Sigmoid colon (tissue), 7 donors: ENCODE data around the gene ZNF691. TPM values are rescaled to one million over a fixed set of nuclear protein-coding genes. Genes with fewer than 3 reads are reported as not detected.

ENCODE experiments used
- DNase-seq: peaks from one replicate; pipeline ENCODE4 v3.0.0-alpha.2; 2019
- H3K27ac ChIP-seq, 4 donors: fragments of 200-600 bp; sonication (generic); one replicate each; pipeline ENCODE4 v1.5.1; 2016 to 2019; ENCODE audit warnings: mild to moderate bottlenecking in 1 of 4
- H3K27me3 ChIP-seq, 3 donors: fragments of 200-600 bp; sonication (generic); one replicate each; pipeline ENCODE4 v1.5.1; 2019; ENCODE audit warnings: mild to moderate bottlenecking in 1 of 3
- H3K36me3 ChIP-seq, 4 donors: fragments of 200-600 bp; sonication (generic); one replicate each; pipeline ENCODE4 v1.5.1; 2016 to 2019
- H3K4me1 ChIP-seq, 4 donors: fragments of 200-600 bp; sonication (generic); one replicate each; pipeline ENCODE4 v1.5.1; 2017 to 2019
- H3K4me3 ChIP-seq, 4 donors: fragments of 200-600 bp; sonication (generic); one replicate each; pipeline ENCODE4 v1.5.1; 2017 to 2019; ENCODE audit warnings: mild to moderate bottlenecking in 2 of 4, moderate library complexity in 1 of 4
- H3K9me3 ChIP-seq, 4 donors: fragments of 200-600 bp in 3 of 4; sonication (generic) in 3 of 4; one replicate each; pipeline versions ENCODE4 v1.5.1 to v1.6.1; 2013 to 2019
- CTCF ChIP-seq, 4 experiments: fragments of 450-650 bp in 3 of 4; fragments of 200-600 bp in 1 of 4; IDR thresholded peaks; one replicate each; pipeline ENCODE4 v1.5.1; 2016 to 2019; ENCODE audit warnings: antibody characterized with exemption in 4 of 4, mild to moderate bottlenecking in 3 of 4, moderate library complexity in 2 of 4
- EP300 ChIP-seq, 4 donors: sonication (generic); formaldehyde crosslinking; IDR thresholded peaks; one replicate each; pipeline ENCODE4 v1.6.1; 2017; ENCODE audit warnings: antibody characterized with exemption in 4 of 4
- POLR2A ChIP-seq, 2 donors: fragments of 450-650 bp; IDR thresholded peaks; one replicate each; pipeline ENCODE4 v1.6.1; 2016; ENCODE audit warnings: antibody characterized with exemption in 2 of 2, mild to moderate bottlenecking in 2 of 2, moderate library complexity in 2 of 2
- POLR2AphosphoS5 ChIP-seq, 4 donors: sonication (generic); formaldehyde crosslinking; IDR thresholded peaks; one replicate each; pipeline ENCODE4 v1.6.1; 2017; ENCODE audit warnings: antibody characterized with exemption in 4 of 4
- WGBS, 2 donors: extraction: QIAGEN DNeasy Blood & Tissue Kit; methylation state at CpG; one replicate each; pipeline ENCODE4 v1.1.7; 2013; 5-methylcytosine and 5-hydroxymethylcytosine counted together
- intact Hi-C: fragments of 100-400 bp; cut with DNase I; formaldehyde crosslinking; loops from one replicate; pipeline ENCODE4 v1.15.1; 2023
- polyA plus RNA-seq, 3 donors: library from polyadenylated mRNA; stranded (reverse); fragments of 200-250 nt; gene quantifications; one replicate each; pipeline ENCODE4 v1.2.3, GENCODE V29; 2013
- total RNA-seq, 4 donors: library from RNA; depleted of rRNA; stranded (reverse); fragments of >200 nt; gene quantifications; one replicate each; pipeline ENCODE4 v1.1.0, GENCODE V29; 2016
- donor health status: healthy with polysubstance abuse.
- donor health status: Bipolar disorder and iron deficiency.
- donor health status: healthy.

Gene ZNF691
- total and polyA plus RNA-seq, 7 donors: 2.4 to 20.7 (median 8.3) TPM

- H3K36me3 ChIP-seq: peaks cover 0 to 9% (median 2%) of the 10 kb centered on the region in 4 donors
- intact Hi-C loops: no loop called here
- no peak for TF ChIP-seq EP300 (IDR thresholded peaks at IDR 0.05)
- no peak for TF ChIP-seq POLR2A (IDR thresholded peaks at IDR 0.05)
- no peak for TF ChIP-seq CTCF (IDR thresholded peaks at IDR 0.05)
- no peak for TF ChIP-seq POLR2AphosphoS5 (IDR thresholded peaks at IDR 0.05)
- 93 to 94% methylated on average over 17 of the region's 17 CpGs for WGBS, 2 donors
- no peaks in the 10 kb centered on the region for H3K4me1 ChIP-seq
- no peaks in the 10 kb centered on the region for H3K9me3 ChIP-seq
- no peaks in the 10 kb centered on the region for H3K27me3 ChIP-seq
- no peak overlapping the region for H3K27ac ChIP-seq
- DNase-seq: no peak
- no peak overlapping the region for H3K4me3 ChIP-seq
These were observed 15.8 kb upstream of the ZNF691 start for GRCh38 chr1:42830631-42831030.

GRCh38 chr1:42831273-42831672 lies 15.1 kb upstream of the ZNF691 start:
- TF ChIP-seq POLR2AphosphoS5 (IDR thresholded peaks at IDR 0.05): no peak
- TF ChIP-seq CTCF (IDR thresholded peaks at IDR 0.05): no peak
- no peak for TF ChIP-seq POLR2A (IDR thresholded peaks at IDR 0.05)
- TF ChIP-seq EP300 (IDR thresholded peaks at IDR 0.05): no peak
- no peaks in the 10 kb centered on the region for H3K27me3 ChIP-seq
- peaks cover 0 to 9% (median 2%) of the 10 kb centered on the region in 4 donors for H3K36me3 ChIP-seq
- DNase-seq: no peak
- no peak overlapping the region for H3K4me3 ChIP-seq
- no peaks in the 10 kb centered on the region for H3K9me3 ChIP-seq
- no peak overlapping the region for H3K27ac ChIP-seq
- intact Hi-C loops: no loop called here
- no peaks in the 10 kb centered on the region for H3K4me1 ChIP-seq

- intact Hi-C loops: no loop called here
- no peak for DNase-seq
- TF ChIP-seq POLR2AphosphoS5 (IDR thresholded peaks at IDR 0.05) (no peak), CTCF (IDR thresholded peaks at IDR 0.05) (no peak), EP300 (IDR thresholded peaks at IDR 0.05) (no peak), POLR2A (IDR thresholded peaks at IDR 0.05) (no peak)
- no peak overlapping the region for H3K27ac ChIP-seq
- WGBS, 2 donors: 95 to 98% methylated on average over 3 of the region's 3 CpGs
- H3K4me1 ChIP-seq: no peaks in the 10 kb centered on the region
- peaks cover 0 to 9% (median 2%) of the 10 kb centered on the region in 4 donors for H3K36me3 ChIP-seq
- H3K27me3 ChIP-seq: no peaks in the 10 kb centered on the region
- H3K4me3 ChIP-seq: no peak overlapping the region
- no peaks in the 10 kb centered on the region for H3K9me3 ChIP-seq
These were observed 13.7 kb upstream of the ZNF691 start for GRCh38 chr1:42832641-42833240.

GRCh38 chr1:42833981-42834380 lies 12.4 kb upstream of the ZNF691 start:
- no peaks in the 10 kb centered on the region for H3K9me3 ChIP-seq
- no peaks in the 10 kb centered on the region for H3K4me1 ChIP-seq
- WGBS, 2 donors: 82 to 91% methylated on average over 4 of the region's 4 CpGs
- H3K36me3 ChIP-seq: peaks cover 0 to 9% (median under 1%) of the 10 kb centered on the region in 4 donors
- DNase-seq: no peak
- no peaks in the 10 kb centered on the region for H3K27me3 ChIP-seq
- H3K4me3 ChIP-seq: no peak overlapping the region
- H3K27ac ChIP-seq: no peak overlapping the region
- no peak for TF ChIP-seq CTCF (IDR thresholded peaks at IDR 0.05)
- no peak for TF ChIP-seq EP300 (IDR thresholded peaks at IDR 0.05)
- TF ChIP-seq POLR2A (IDR thresholded peaks at IDR 0.05): no peak
- no peak for TF ChIP-seq POLR2AphosphoS5 (IDR thresholded peaks at IDR 0.05)
- intact Hi-C loops: no loop called here

- Histone ChIP-seq H3K9me3 (no peaks in the 10 kb centered on the region), H3K4me1 (no peaks in the 10 kb centered on the region), H3K4me3 (no peak overlapping the region), H3K27me3 (no peaks in the 10 kb centered on the region), H3K36me3 (peaks cover 0 to 9% (median 0%) of the 10 kb centered on the region in 4 donors), H3K27ac (peak overlapping the region in 1 of 4 donors; percentile 1)
- TF ChIP-seq EP300 (IDR thresholded peaks at IDR 0.05) (no peak), CTCF (IDR thresholded peaks at IDR 0.05) (no peak), POLR2A (IDR thresholded peaks at IDR 0.05) (no peak), POLR2AphosphoS5 (IDR thresholded peaks at IDR 0.05) (no peak)
- WGBS, 2 donors: 89 to 96% methylated on average over 5 of the region's 5 CpGs
- DNase-seq: no peak
- intact Hi-C loops: no loop called here
These were observed 11.6 kb upstream of the ZNF691 start for GRCh38 chr1:42834803-42835202.
